Suppressor macrophage treated with lipopolysaccharide for 1 hour (primary cell): Measurements from ENCODE around the gene AGTRAP.

Experiments used
- DNase-seq, 3 donors: peaks; one replicate each; pipeline ENCODE4 v3.0.0-alpha.2; 2020 to 2022

Gene AGTRAP

GRCh38 chr1:11784993-11785769, 49.2 kb downstream of the AGTRAP start:
- peak; percentile 53 to 77 (median 61) for DNase-seq

DNA sequence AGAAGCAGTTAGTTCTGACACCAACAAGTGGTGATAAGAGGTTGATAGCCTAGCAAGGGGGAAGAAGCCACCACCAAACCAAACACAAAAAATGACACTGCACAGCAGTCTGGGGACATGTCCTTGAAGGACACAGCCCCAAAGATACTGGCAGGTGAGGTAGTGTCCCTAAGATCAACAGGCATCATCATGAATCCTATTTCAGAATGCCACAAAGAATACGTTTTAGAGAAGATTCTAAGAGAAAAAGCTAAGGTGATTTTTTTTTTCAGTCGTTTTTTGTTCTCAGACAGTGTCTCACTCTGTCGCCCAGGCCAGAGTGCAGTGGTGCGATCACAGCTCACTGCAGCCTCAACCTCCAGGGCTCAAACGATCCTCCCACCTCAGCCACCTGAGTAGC, 50.2 kb downstream of the AGTRAP start:
- no peak for DNase-seq

GRCh38 chr1:11787251-11787803, 51.4 kb downstream of the AGTRAP start:
- no peak for DNase-seq

DNA sequence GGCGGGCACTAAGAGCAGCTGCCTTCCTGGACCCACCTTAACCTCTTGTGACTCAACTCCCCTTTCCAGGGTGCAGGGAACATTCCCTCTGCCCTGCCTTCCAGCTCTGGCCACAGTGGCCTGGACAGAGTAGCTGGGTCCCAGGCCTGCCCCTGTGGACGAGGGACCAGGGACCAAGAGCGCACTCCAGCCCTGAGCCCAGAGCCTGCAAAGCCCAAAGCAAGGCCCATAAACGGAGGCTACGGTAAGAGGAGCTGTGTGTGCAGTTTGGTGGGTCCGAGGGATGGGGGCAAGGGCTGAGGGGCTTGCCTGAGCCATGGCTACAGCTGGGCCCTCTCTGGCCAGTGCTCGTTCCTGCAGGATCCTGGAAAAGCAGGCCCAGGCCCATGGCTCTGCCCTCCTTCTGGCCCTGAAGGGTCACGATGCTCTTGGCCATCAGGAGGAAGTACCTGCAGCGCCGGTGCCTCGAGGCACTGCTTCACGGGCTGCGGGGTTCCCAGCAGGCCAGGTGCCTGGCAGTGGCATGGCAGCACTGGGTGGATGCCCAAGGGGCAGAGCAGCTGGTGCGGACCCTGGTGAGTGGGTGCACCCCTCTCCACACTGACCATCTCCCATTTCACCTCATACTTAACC, 52.0 kb downstream of the AGTRAP start:
- no peak for DNase-seq

DNA sequence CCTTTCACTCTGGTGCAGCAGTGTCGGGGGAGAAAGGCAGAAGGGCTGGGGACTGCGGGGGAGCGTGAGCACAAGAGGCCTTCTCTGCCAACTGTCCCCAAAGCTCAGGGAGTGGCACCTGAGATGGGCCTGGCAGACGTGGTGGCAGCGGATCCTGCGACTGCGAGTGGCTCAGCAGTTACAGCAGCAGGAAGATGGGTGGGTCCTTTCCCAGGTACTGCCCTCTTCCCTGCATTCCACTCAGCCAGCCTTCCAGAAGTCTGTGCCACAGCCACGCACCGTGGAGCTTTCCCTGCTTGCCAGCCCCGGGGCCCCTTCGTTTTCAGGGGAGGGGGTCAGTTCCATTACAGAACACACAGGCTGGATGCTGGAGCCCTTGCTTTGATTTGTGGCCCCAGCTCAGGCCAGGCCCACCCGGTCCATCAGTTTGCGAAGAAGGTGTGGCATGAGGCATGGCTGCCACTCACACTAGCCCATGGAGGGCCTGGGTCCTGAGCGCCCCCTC, 52.7 kb downstream of the AGTRAP start:
- DNase-seq: no peak

DNA sequence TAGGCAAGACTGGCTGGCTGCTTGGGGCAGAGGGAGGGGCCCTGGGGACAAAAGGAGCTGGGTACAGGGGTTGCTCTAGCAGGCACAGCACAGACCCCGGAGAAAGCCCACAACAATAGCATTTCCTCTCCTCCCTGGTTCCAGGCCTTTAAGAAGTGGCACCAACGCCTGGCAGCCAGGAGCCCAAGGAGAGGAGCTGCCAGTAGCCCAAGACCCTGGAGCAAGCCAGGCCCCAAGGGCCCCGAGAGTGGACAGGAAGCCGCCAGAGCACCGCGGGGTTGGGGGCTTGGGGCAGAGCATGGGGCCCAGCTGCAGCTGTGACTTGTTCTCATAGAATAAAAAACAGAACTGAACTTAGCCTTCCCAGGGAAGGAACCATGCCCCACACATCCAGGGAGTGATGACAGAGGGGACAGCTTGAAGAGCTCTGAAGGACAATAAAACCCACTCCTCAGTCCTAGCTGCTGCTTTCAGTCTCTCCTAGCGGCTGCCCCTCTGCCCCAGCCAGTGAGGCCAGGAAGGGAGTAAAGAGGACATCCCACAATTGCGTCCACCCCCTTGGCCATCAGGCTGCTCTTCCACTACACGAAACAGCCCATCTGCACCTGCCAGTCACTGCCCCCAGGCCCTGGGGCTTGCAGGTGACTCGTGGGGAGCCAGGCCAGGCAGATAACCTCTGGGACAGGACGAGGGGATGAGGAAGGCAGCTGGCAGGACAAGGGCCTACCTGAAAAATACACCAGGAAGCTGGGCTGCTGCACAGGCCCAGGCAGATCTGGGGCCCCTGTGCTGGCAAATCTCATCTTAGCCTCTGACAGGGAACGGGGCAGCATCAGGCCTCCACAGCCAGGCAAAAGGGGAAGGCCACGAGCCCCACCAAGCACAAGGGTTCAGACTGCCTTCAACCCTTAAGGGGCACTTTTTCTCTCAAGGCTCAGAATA, 53.5 kb downstream of the AGTRAP start:
- no peak for DNase-seq

GRCh38 chr1:11790101-11790879, 54.4 kb downstream of the AGTRAP start:
- no peak for DNase-seq

- peak; percentile 90 to 97 (median 91) for DNase-seq
Measured at GRCh38 chr1:11790880-11791715, 55.2 kb downstream of the AGTRAP start.

- no peak for DNase-seq
Measured at GRCh38 chr1:11792106-11792505, 56.2 kb downstream of the AGTRAP start.

GRCh38 chr1:11793819-11794218, 57.9 kb downstream of the AGTRAP start:
- DNase-seq: no peak

- DNase-seq: no peak
Measured at GRCh38 chr1:11794446-11795237, 58.7 kb downstream of the AGTRAP start.

DNA sequence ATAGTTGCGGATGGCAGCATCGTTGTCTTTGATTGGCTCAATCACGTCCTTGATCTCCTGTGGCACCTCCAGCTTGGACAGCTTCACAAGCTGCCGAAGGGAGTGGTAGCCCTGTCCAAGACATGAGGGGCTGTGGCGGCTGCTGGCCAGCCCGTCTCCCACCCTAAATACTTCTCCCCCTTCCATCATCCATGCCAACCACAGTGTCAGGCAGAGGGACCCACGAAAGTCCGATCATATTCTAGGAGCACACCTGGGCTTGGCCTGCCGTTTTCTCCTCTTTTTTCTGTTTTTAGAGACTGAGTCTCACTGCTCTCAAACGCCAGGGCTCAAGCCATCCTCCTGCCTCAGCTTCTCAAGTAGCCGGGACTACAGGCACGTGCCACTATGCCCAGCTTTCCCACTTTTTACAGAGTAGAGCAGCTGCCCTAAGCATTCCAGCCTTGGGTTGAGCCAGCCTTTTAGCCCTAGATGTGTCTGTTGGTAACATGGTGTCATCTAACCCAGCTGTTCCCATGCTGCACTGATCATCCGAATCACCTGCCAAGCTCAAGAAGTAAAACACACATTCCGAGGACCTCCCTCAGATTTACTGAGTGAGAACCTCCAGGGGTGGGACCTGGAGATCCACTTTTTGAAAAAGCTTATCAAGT, 59.4 kb downstream of the AGTRAP start:
- no peak for DNase-seq

- peak; percentile 56 to 61 (median 60) for DNase-seq
Measured at GRCh38 chr1:11796036-11796828, 60.3 kb downstream of the AGTRAP start.

DNA sequence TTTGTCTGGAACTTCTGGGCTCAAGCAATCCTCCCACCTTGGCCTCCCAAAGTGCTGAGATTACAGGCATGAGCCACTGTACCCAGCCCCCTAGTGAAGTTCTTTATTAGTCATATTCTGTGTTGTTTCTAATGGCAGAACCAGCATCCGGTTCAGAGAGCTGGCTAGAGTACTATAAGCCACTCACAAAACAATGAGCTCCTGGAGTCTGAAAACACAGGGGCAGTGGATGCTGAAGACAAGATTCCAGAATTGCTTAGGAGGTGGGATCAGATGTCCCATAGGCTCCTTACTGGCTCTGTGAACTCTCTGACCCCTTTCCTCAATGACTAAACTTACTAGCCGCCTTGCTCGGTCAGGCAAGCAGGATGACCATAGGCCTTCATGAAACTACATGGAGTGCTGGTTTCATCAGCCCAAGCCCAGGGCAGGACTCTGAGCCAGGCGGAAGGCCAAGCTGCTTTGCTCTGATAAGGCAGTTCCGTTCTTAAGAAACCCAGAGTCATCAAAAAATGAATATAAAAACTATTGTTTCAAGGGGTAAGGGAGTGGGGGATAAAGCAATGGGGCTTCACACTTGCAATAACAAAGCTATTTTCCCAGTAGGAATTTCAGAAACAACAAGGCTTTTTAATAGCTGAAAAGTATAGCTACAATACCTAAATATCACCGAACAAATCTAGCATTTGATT, 61.7 kb downstream of the AGTRAP start:
- no peak for DNase-seq

- DNase-seq: no peak
Measured at GRCh38 chr1:11799099-11799498, 63.2 kb downstream of the AGTRAP start.

GRCh38 chr1:11799896-11800295, 64.0 kb downstream of the AGTRAP start:
- DNase-seq: no peak

DNA sequence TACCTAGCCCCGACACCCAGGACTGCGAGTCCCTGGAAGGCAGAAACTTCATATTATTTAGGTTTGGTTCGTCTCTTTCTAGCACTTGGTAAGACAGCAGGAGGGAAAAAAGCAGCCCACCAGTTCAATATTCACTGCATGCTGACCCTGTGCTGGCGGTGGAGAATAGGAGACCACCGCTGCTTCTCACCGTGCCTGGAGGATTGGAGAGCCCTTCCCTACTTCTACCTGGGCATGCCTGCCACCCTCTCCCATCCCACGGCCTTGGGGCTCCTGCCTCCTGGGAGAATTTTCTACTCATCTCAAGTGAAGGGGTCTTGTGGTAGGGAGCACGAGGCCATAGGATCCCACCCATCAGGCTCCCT, 64.4 kb downstream of the AGTRAP start:
- no peak for DNase-seq
